Mononuclear cell (primary cell): Measurements from ENCODE around the gene CALML6. TPM values are rescaled to one million over a fixed set of nuclear protein-coding genes. Genes with fewer than 3 reads are reported as not detected.

Experiments
- H3K27me3 ChIP-seq: 2 replicates; pipeline ENCODE4 v1.6.0; 2011; ENCODE audit warnings: low read length, control low read depth; ENCODE audit not compliant: insufficient read depth
- H3K4me1 ChIP-seq: 2 replicates; pipeline ENCODE4 v1.5.1; 2011; ENCODE audit warnings: mild to moderate bottlenecking, low read length, control low read depth; ENCODE audit not compliant: insufficient read depth
- H3K4me3 ChIP-seq: 2 replicates; pipeline ENCODE4 v1.5.1; 2011; ENCODE audit warnings: mild to moderate bottlenecking, low read length, moderate library complexity
- H3K9me3 ChIP-seq: 2 replicates; pipeline ENCODE4 v1.5.1; 2011; ENCODE audit warnings: low read depth, mild to moderate bottlenecking, control low read depth, low read length
- total RNA-seq: library from RNA; depleted of rRNA; stranded (reverse); fragments of >200 nt; gene quantifications from one replicate; pipeline ENCODE4 v1.2.3, GENCODE V29; 2012

CALML6 gene
- total RNA-seq, 1 donor = not detected

- Histone ChIP-seq H3K4me1 (no peaks in the 10 kb centered on the region), H3K4me3 (no peak overlapping the region), H3K9me3 (no peaks in the 10 kb centered on the region), H3K27me3 (no peaks in the 10 kb centered on the region)
Measured at GRCh38 chr1:1954831-1955441, 39.9 kb downstream of the CALML6 start.

GRCh38 chr1:1955621-1956094 is 40.6 kb downstream of the CALML6 start:
- no peaks in the 10 kb centered on the region for H3K27me3 ChIP-seq
- H3K9me3 ChIP-seq = no peaks in the 10 kb centered on the region

GRCh38 chr1:1956101-1956500 is 41.0 kb downstream of the CALML6 start:
- no peaks in the 10 kb centered on the region for H3K9me3 ChIP-seq
- no peak overlapping the region for H3K4me3 ChIP-seq
- no peaks in the 10 kb centered on the region for H3K4me1 ChIP-seq
- no peaks in the 10 kb centered on the region for H3K27me3 ChIP-seq

More at GRCh38 chr1:1955621-1956094, 40.6 kb downstream of the CALML6 start:
- no peaks in the 10 kb centered on the region for H3K4me1 ChIP-seq
- H3K4me3 ChIP-seq = no peak overlapping the region

- H3K4me3 ChIP-seq = no peak overlapping the region
- H3K4me1 ChIP-seq = no peaks in the 10 kb centered on the region
- no peaks in the 10 kb centered on the region for H3K27me3 ChIP-seq
- no peaks in the 10 kb centered on the region for H3K9me3 ChIP-seq
Measured at GRCh38 chr1:1956586-1957532, 41.8 kb downstream of the CALML6 start.

- H3K4me1 ChIP-seq = no peaks in the 10 kb centered on the region
- no peak overlapping the region for H3K4me3 ChIP-seq
- H3K9me3 ChIP-seq = no peaks in the 10 kb centered on the region
- H3K27me3 ChIP-seq = no peaks in the 10 kb centered on the region
Measured at GRCh38 chr1:1957533-1957961, 42.5 kb downstream of the CALML6 start.

- H3K4me1 ChIP-seq = no peaks in the 10 kb centered on the region
- H3K4me3 ChIP-seq = no peak overlapping the region
- H3K27me3 ChIP-seq = no peaks in the 10 kb centered on the region
- H3K9me3 ChIP-seq = no peaks in the 10 kb centered on the region
Measured at GRCh38 chr1:1958071-1958541, 43.0 kb downstream of the CALML6 start.

- Histone ChIP-seq H3K9me3 (no peaks in the 10 kb centered on the region), H3K27me3 (no peaks in the 10 kb centered on the region), H3K4me1 (no peaks in the 10 kb centered on the region), H3K4me3 (no peak overlapping the region)
Measured at GRCh38 chr1:1959459-1959839, 44.4 kb downstream of the CALML6 start.

- no peak overlapping the region for H3K4me3 ChIP-seq
- H3K9me3 ChIP-seq = no peaks in the 10 kb centered on the region
- H3K27me3 ChIP-seq = no peaks in the 10 kb centered on the region
- H3K4me1 ChIP-seq = no peaks in the 10 kb centered on the region
Measured at GRCh38 chr1:1959840-1960479, 44.9 kb downstream of the CALML6 start.

- H3K27me3 ChIP-seq = no peaks in the 10 kb centered on the region
- no peak overlapping the region for H3K4me3 ChIP-seq
- H3K9me3 ChIP-seq = no peaks in the 10 kb centered on the region
- no peaks in the 10 kb centered on the region for H3K4me1 ChIP-seq
Measured at GRCh38 chr1:1960480-1961196, 45.6 kb downstream of the CALML6 start.

GRCh38 chr1:1962752-1963151 is 47.7 kb downstream of the CALML6 start:
- no peak overlapping the region for H3K4me3 ChIP-seq
- H3K4me1 ChIP-seq = no peaks in the 10 kb centered on the region
- H3K27me3 ChIP-seq = no peaks in the 10 kb centered on the region
- no peaks in the 10 kb centered on the region for H3K9me3 ChIP-seq

GRCh38 chr1:1963570-1963969 is 48.5 kb downstream of the CALML6 start:
- H3K4me1 ChIP-seq = no peaks in the 10 kb centered on the region
- H3K27me3 ChIP-seq = no peaks in the 10 kb centered on the region
- no peak overlapping the region for H3K4me3 ChIP-seq
- H3K9me3 ChIP-seq = no peaks in the 10 kb centered on the region

GRCh38 chr1:1964811-1965210 is 49.8 kb downstream of the CALML6 start:
- Histone ChIP-seq H3K9me3 (no peaks in the 10 kb centered on the region), H3K27me3 (no peaks in the 10 kb centered on the region), H3K4me3 (no peak overlapping the region), H3K4me1 (no peaks in the 10 kb centered on the region)

- Histone ChIP-seq H3K27me3 (no peaks in the 10 kb centered on the region), H3K9me3 (no peaks in the 10 kb centered on the region), H3K4me1 (no peaks in the 10 kb centered on the region), H3K4me3 (no peak overlapping the region)
Measured at GRCh38 chr1:1965546-1965945, 50.5 kb downstream of the CALML6 start.

- Histone ChIP-seq H3K4me1 (no peaks in the 10 kb centered on the region), H3K9me3 (no peaks in the 10 kb centered on the region), H3K4me3 (no peak overlapping the region), H3K27me3 (no peaks in the 10 kb centered on the region)
Measured at GRCh38 chr1:1966071-1966740, 51.1 kb downstream of the CALML6 start.
